GM18870 (cell line): Measurements from ENCODE around the gene PIP4K2A.
A peak's percentile ranks its signal among the peaks of the same experiment; 100 is the strongest.

Experiments
- ATAC-seq: cut with Tn5 transposase; IDR thresholded peaks from one replicate; pipeline ENCODE4 v1.9.1; 2021; ENCODE audit warnings: moderate library complexity; ENCODE audit not compliant: unreplicated experiment

The PIP4K2A gene

GRCh38 chr10:22623633-22624253, 90.6 kb downstream of the PIP4K2A start:
- ATAC-seq, result no peak

- ATAC-seq, result no peak
These were observed 92.1 kb downstream of the PIP4K2A start for GRCh38 chr10:22622242-22622806.

DNA sequence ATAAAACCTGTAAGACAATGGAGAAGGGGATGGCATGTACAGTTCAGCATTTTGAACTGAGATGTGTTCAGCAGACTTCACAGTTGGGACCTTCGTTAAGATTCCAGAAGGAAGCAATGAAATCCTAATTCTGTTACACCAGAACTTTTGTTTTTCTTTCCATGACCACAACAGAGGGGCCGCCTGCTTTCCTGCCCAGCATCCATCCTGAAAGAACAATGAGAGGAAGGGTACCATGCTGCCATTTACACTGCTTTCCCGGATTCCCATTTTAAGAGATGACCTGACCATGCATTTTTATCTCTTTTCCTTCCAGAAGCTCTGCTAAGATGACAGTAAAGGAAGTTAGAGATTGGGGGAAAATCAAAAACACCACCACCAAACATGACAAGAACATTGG, 92.7 kb downstream of the PIP4K2A start:
- no peak for ATAC-seq

DNA sequence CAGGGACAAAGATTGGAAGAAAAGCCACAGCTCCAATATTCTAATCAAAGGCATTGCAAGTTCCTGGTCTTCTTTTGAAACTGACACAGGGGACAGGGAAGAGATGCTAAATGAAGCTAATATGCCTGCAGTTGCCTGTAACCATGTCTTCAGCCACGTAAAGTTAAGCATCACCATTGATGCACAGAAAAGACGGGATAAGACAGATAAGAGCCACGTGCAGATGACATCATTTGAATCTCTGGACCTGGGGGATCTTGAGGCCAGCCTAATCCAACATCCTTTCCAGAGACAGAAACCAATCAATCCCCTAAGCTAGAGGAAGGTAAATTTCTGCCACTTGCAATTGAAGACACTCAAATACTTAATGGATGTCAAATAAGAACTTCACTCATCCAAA, 93.4 kb downstream of the PIP4K2A start:
- no peak for ATAC-seq

GRCh38 chr10:22620140-22620857, 94.1 kb downstream of the PIP4K2A start:
- no peak for ATAC-seq

DNA sequence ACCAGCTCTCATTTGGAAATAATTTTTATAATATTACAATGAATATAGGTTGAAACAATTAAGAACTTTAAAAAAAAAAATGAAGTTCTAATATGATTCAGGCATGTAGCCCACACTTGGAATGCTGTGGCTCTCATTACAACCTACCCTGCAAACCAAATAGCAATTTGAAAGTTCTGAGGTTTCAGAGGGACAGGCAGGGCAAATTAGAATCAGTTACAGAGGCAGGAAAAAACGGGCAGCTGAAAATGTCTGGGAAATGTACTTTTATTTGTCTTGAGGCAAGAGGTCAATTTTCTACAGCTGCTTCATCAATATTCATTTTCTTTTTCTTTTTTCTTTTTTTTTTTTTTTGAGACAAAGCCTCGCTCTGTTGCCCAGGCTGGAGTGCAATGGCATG, 95.3 kb downstream of the PIP4K2A start:
- ATAC-seq, result no peak

DNA sequence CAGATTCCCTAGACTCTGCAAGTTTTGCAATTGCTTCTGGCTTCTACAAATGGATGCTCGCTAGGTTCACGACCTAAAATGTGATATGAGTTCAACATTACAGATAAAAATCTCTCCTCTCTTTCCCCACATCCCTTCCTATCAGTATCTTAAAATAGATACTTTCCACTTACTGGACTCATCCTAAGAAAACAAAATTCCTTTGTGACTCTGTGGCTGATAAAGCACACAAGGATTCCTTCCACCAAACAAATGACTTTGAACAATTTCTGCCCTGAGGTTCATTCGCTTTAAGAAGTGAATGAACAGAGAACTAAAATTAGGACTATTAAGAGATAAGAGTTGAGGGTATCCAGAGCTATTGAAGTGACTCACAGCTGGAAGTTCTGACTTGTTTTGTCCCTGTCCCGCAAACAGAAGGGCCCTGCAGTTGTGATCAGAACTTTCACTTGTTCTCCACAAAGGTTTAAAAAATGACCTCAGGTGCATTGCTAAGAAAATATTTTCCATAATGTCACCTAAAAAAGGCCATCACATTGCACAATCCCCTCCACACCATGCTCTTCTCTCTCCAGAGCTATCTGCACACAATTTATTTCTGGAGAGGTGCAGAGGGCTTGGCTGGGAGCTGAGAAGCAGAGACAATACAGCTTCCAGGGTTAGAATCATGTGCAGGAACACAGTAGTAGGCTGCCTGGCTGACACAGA, 96.1 kb downstream of the PIP4K2A start:
- ATAC-seq, result no peak

GRCh38 chr10:22617516-22617915, 96.9 kb downstream of the PIP4K2A start:
- ATAC-seq, result no peak

DNA sequence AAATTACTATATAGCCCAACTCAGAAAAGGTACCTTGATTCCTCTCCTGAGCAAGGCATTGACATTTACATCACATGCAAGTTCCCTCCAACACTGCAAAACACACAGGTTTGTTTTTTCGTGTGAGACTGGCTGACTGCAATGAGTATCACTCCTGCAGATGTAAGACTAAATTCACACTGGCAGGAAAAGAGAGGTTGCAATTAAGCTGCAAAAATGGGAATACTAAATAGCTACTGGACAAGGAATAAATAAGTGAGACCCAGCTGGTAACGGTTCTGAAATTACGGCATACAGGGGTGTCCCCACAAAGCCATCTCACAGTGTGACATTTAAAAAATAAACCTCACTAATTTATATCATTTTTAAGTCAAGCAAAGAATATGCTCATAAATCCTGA, 97.3 kb downstream of the PIP4K2A start:
- no peak for ATAC-seq

- no peak for ATAC-seq
These were observed 98.4 kb downstream of the PIP4K2A start for GRCh38 chr10:22615819-22616499.

- ATAC-seq, result no peak
These were observed 99.3 kb downstream of the PIP4K2A start for GRCh38 chr10:22615101-22615500.

- no peak for ATAC-seq
These were observed 101.4 kb downstream of the PIP4K2A start for GRCh38 chr10:22613011-22613410.

- ATAC-seq, result no peak
These were observed 102.1 kb downstream of the PIP4K2A start for GRCh38 chr10:22612318-22612717.

- ATAC-seq, result peak; percentile 54
These were observed 102.8 kb downstream of the PIP4K2A start for GRCh38 chr10:22611425-22612115.

- ATAC-seq, result no peak
These were observed 103.8 kb downstream of the PIP4K2A start for GRCh38 chr10:22610610-22611009.

GRCh38 chr10:22609719-22610465, 104.5 kb downstream of the PIP4K2A start:
- no peak for ATAC-seq

DNA sequence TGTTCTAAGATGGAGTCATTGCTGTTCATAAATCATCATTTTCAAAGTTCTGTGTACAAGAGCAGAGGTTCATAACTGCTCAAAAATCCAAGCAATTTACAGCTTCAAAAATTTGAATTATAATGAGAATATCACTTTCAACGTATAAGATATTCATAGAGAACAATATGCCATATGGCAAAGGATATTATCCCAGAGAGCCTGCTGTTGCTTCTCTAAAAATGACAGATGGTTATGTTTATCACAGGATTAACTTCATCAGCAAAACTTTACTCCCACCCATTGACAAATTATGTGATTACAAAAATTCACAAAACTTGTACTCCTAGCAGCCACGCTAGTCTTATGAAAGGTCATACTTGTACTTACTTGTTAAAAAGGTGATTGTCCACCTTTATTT, 105.1 kb downstream of the PIP4K2A start:
- no peak for ATAC-seq

- no peak for ATAC-seq
These were observed 107.1 kb downstream of the PIP4K2A start for GRCh38 chr10:22607261-22607660.

DNA sequence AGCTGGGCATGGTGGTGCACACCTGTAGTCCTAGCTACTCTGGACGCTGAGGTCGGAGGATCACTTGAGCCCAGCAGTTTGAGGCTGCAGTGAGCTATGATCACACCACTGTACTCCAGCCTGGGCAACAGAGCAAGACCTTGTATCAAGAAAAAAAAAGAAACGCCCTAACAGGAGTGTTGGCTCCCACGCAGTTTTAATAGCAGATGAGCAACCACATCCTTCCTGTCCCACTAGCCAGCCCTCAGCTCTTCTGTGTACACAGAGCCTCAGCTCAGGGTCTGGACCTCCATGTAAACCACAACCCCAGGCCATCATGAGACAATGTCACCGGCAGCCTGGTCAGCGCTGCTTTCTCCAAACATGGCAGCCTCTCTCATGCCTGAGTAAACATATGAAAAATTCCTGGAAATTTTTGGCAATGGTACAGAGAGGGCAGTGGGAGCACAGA, 108.2 kb downstream of the PIP4K2A start:
- peak; percentile 95 for ATAC-seq

GRCh38 chr10:22605168-22605567, 109.2 kb downstream of the PIP4K2A start:
- ATAC-seq, result no peak
